Activated CD4-positive, alpha-beta T cell treated with anti-CD3 and anti-CD28 coated beads, Interleukin-2, amount 10 ng/mL, durations not matched to agents 24 days and 14 days (primary cell): ENCODE data around the gene CREB3L4. TPM values are rescaled to one million over a fixed set of nuclear protein-coding genes. Genes with fewer than 3 reads are reported as not detected.

ENCODE experiments used
- DNase-seq: peaks from one replicate; pipeline ENCODE4 v3.0.0; 2022
- H3K27ac Mint-ChIP-seq: one replicate; pipeline ENCODE4 v1.8.0; 2022; ENCODE audit warnings: mild to moderate bottlenecking, mixed read lengths
- H3K27me3 Mint-ChIP-seq: one replicate; pipeline ENCODE4 v1.8.0; 2022; ENCODE audit warnings: mixed read lengths
- H3K36me3 Mint-ChIP-seq: one replicate; pipeline ENCODE4 v1.8.0; 2022; ENCODE audit warnings: low read depth, mild to moderate bottlenecking, mixed read lengths
- H3K4me1 Mint-ChIP-seq: one replicate; pipeline ENCODE4 v1.8.0; 2021; ENCODE audit warnings: mixed read lengths
- H3K4me3 Mint-ChIP-seq: one replicate; pipeline ENCODE4 v1.8.0; 2022; ENCODE audit warnings: mild to moderate bottlenecking, moderate library complexity, mixed read lengths
- H3K9me3 Mint-ChIP-seq: one replicate; pipeline ENCODE4 v1.8.0; 2021; ENCODE audit warnings: mixed read lengths
- intact Hi-C: fragments of 100-400 bp; cut with micrococcal nuclease; formaldehyde crosslinking; loops from one replicate; pipeline ENCODE4 v1.15.1; 2023
- total RNA-seq: library from RNA; stranded (reverse); gene quantifications from 2 replicates; pipeline ENCODE4 v1.2.3, GENCODE V29; 2022

The CREB3L4 gene
- total RNA-seq, 1 donor from 2014 or later: 8.3 TPM

DNA sequence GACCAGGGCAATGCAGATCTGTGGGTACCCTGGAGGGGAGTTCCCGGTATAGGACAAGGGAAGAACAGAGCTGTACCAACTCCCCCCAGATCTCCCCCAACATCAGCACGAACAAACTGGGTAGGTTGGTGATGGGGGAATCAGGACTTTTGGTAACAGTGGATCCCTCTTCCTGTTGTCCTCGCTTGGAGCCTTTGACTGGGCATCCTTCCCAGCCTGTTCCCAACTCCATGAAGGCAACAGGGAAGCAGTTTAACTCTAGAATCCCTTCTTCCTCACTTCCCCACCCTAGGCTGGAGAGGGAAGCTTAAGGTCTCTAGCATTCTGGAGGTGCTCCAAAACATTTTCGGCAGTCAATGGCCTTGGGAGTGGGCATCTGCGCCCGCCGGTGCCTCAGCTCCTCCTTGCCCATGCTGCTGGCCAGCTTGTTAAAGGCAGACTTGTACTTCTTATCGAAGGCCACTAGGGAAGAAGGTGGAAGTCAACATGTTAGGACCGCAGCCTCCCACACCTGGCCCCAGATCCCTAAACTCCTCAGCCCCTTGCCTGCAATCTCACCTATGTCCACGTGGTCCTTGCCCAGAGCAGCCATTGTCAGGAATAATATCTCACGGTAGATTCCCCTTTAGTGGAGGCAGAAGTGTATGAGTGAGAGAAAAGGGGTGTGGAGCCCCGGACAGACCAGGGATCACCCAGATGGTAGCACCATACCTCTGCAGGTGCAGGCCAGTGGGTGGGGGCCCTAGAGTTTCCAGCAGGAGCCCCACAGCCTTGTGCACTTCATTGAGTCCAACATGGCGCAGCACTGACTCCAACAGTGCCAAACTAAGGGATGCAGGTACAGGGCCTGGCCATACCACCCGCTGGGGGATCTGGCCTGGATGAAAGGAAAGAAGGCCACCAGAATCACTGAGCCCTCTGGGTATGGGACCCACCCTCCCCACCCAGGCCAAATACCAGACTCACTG, 37.4 kb upstream of the CREB3L4 start:
- no peaks in the 10 kb centered on the region for H3K9me3 Mint-ChIP-seq
- peaks cover 7% of the 10 kb centered on the region for H3K4me1 Mint-ChIP-seq
- no peak overlapping the region for H3K4me3 Mint-ChIP-seq
- H3K36me3 Mint-ChIP-seq: peaks cover 49% of the 10 kb centered on the region
- H3K27ac Mint-ChIP-seq: no peak overlapping the region
- intact Hi-C loops: no loop called here
- no peak for DNase-seq
- no peaks in the 10 kb centered on the region for H3K27me3 Mint-ChIP-seq

DNA sequence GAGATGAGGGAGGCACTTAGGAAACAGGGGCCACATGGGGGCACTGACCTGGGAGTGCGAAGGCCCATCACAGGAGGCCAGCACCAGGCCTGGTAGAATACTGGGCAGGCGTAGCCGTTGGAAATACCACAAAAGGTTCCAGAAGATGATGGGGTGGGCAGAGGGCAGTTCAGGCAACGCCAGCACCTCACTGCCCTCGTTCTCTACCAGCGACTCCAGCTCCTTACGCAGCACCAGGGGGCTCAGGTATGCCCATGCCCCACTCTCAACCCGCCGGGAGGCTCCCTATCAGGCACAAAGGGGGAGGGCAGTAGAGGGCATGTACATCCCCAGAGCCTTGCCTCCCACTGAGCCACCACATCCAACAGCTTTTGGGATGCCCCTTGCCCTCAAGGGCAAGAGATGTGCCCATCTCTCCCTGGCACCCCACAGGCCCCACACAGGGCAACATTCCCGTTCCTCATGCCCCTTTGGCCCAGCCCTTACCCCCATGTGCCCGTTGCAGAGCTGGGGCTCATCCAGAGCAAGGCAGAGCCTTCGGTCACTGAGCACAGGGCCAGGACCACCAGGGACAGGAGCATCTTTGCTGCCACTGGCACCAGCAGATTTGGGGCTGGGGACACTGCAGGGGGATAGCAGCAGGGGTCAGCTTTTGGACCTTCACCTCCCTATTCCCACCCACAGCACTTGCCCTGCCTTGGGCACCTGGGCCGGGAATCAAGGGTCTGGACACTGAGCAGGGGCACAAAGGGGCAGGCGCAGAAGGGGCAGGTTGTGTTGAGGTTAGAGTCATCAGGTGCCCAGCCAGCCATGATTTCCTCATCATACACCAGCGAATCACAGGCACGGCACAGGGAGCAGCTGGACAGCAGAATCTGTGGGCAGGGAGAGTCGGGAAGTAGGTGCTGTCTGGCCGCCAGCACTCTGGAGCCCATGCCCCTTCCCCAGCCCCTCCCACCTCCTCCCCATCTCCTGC, 35.3 kb upstream of the CREB3L4 start:
- H3K4me3 Mint-ChIP-seq: no peak overlapping the region
- peaks cover 69% of the 10 kb centered on the region for H3K36me3 Mint-ChIP-seq
- no peak for DNase-seq
- no peaks in the 10 kb centered on the region for H3K9me3 Mint-ChIP-seq
- peaks cover 7% of the 10 kb centered on the region for H3K4me1 Mint-ChIP-seq
- intact Hi-C loops: no loop called here
- no peaks in the 10 kb centered on the region for H3K27me3 Mint-ChIP-seq
- H3K27ac Mint-ChIP-seq: no peak overlapping the region

DNA sequence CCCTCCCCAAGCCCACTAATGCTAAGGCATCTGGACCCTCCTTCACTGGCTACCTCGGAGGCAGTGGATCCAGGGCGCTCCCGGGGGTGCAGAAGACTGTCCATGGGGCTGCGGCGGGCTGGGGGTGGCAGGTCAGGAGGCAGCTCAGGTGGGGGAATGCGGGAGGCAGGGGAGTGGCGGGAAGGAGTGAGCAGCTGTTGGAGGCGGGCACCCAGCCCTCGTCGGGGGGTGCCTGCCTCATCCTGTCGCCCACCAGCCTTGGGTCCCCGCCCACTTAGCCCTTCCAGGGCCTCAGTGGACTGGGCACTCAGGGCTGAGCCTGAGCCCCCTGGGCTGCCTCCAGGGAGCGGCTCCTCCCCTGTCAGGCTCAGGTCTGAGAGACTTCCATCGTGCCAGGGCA, 34.3 kb upstream of the CREB3L4 start:
- Mint-ChIP-seq H3K4me3 (no peak overlapping the region), H3K27me3 (no peaks in the 10 kb centered on the region), H3K9me3 (no peaks in the 10 kb centered on the region), H3K36me3 (peaks cover 69% of the 10 kb centered on the region), H3K27ac (no peak overlapping the region), H3K4me1 (peaks cover 4% of the 10 kb centered on the region)
- no peak for DNase-seq
- intact Hi-C loops: no loop called here

DNA sequence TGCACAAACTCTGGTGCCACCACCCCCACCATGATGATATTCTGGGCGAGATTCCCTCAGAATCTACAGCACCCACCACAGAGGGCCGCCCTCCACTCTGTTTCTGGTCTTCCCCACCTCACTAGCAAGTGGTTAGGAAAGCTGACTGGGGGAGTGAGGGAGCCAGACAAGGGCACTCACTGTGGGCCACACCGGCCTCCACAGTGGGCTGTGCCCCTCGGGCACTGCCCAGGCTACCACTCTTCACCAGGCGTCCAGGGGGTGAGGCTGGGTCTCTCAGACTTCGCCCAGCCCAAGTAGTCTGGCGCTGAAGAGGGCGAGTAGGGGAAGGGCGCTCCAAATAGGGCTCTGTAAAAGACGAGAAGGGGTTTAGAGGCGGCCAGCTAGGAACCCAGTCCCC, 33.7 kb upstream of the CREB3L4 start:
- Mint-ChIP-seq H3K4me3 (no peak overlapping the region), H3K27me3 (no peaks in the 10 kb centered on the region), H3K27ac (no peak overlapping the region), H3K36me3 (peaks cover 68% of the 10 kb centered on the region), H3K4me1 (peaks cover 3% of the 10 kb centered on the region), H3K9me3 (no peaks in the 10 kb centered on the region)
- intact Hi-C loops: no loop called here
- DNase-seq: no peak

DNA sequence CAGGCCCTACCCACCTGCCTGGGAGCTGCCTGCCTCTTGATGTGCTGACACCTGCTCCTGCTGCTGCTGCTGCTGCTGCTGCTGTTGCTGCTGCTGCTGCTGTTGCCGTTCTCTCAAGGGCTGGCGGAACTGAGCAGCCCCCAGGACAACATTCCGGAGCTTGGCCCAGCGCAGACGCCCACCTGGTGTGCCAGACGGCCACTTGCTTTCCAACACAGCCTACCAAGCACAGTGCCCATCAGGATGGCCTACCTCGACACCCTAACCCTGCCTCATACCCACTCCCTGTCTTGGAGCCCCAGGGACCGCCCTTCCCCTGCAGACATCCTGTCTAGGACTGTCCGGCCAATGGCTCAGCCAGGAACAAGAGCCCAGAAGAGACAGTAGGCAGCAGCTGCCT, 33.0 kb upstream of the CREB3L4 start:
- intact Hi-C loops: no loop called here
- Mint-ChIP-seq H3K36me3 (peaks cover 70% of the 10 kb centered on the region), H3K4me3 (no peak overlapping the region)

DNA sequence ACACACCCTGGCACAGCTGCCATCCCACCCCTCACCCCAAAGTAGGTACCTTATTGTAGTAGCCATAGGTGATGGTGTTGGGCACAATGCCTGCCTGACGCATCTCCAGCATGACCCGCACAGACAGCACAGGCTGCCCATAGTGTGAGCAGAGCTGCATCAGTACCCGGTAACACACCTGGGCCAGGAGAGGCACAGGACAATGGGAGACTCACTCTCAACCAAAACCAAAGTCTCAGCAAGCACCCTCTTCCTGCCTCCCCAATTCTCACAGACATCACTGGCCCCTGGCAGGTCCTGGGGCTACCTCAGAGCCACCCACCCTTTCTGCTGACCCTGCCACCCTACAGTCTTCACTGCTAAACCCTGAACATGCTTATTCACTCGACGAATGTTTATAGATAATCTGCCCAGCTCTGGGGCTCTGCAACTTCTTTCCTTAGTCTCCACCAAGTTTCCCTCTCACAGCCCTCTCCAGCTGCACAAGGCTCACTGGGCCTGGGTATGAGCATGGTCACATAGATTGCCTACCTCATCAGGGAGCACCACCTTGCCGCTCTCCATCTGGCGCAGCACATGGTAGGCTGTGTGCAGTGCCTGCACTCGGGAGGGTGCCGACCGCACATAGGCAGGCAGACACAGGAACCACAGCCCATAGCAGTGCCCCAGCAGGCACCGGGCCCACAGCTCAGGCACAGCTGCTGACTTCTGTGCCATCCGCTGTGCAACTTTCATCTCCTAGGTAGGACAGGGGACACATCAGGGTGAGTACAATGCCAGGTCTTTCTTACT, 31.5 kb upstream of the CREB3L4 start:
- no peak for DNase-seq
- Mint-ChIP-seq H3K4me3 (no peak overlapping the region), H3K36me3 (peaks cover 75% of the 10 kb centered on the region), H3K9me3 (no peaks in the 10 kb centered on the region), H3K27ac (no peak overlapping the region), H3K27me3 (no peaks in the 10 kb centered on the region), H3K4me1 (peaks cover 2% of the 10 kb centered on the region)
- intact Hi-C loops: no loop called here

More for the DNA sequence above, 33.0 kb upstream of the CREB3L4 start:
- Mint-ChIP-seq H3K27ac (no peak overlapping the region), H3K4me1 (no peaks in the 10 kb centered on the region), H3K9me3 (no peaks in the 10 kb centered on the region), H3K27me3 (no peaks in the 10 kb centered on the region)
- no peak for DNase-seq

DNA sequence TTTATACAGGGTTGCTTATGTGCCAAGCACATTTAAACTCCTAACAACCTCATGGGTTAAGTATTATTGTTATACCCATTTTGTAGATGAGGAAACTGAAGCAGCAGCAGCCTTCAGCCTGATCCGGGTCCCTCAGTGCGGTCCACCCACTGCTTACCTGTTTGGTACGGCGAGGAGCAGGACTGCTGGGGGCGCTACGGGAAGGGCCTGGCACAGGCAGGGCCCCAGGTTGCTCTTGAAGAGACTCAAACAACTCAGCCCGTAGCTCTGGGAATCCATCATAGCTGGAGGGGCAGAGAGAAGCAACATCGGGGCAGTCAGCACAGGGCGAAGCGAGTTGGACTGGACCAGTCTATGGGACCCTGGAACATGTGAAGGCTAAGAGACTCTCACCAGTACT, 30.4 kb upstream of the CREB3L4 start:
- H3K4me3 Mint-ChIP-seq: no peak overlapping the region
- DNase-seq: no peak
- H3K36me3 Mint-ChIP-seq: peaks cover 80% of the 10 kb centered on the region
- H3K27me3 Mint-ChIP-seq: no peaks in the 10 kb centered on the region
- peaks cover 2% of the 10 kb centered on the region for H3K4me1 Mint-ChIP-seq
- intact Hi-C loops: no loop called here
- H3K9me3 Mint-ChIP-seq: no peaks in the 10 kb centered on the region
- no peak overlapping the region for H3K27ac Mint-ChIP-seq

DNA sequence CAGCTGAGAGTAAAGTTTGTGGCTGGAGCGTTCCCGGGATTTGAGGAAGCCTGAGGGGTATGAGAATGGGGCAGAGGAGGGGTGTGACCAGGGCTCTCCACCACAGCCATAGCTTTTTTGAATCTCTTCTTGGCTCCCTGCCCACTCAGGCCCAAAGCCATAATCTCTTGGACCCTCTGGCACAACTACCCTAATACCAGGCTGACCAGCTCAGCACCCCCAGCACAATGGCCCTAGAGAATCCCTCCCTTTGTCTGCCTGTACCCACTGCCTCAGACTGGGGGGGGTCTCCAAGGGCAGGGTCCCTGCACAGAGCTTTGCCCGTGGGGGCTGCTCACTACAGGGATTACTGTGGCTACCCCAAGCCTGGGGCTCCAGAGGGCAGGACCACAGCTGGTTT, 28.7 kb upstream of the CREB3L4 start:
- intact Hi-C loops: no loop called here
- Mint-ChIP-seq H3K4me3 (no peak overlapping the region), H3K9me3 (no peaks in the 10 kb centered on the region), H3K36me3 (peaks cover 80% of the 10 kb centered on the region), H3K27ac (no peak overlapping the region), H3K27me3 (no peaks in the 10 kb centered on the region), H3K4me1 (peaks cover 11% of the 10 kb centered on the region)
- no peak for DNase-seq

DNA sequence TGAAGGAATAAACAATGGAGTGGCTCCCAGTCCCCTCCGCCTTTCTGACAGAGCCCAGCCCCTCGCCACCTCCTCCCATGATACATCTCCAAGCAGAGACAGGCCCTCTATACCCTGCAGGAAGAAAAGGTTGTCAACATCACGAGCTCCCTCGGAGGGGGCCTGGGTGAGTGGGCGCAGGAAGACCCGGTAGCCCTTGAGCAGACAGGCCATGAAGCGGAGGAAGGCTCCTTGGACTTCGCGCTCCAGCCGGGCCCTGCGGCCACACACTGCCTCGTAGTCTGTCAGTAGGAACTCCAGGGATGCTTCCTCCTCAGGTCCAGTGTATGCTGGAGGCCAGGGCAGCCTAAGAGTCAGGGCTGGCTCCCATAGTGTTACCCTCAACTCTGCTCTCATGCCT, 28.2 kb upstream of the CREB3L4 start:
- Mint-ChIP-seq H3K27ac (no peak overlapping the region), H3K9me3 (no peaks in the 10 kb centered on the region), H3K4me3 (no peak overlapping the region), H3K27me3 (no peaks in the 10 kb centered on the region), H3K36me3 (peaks cover 76% of the 10 kb centered on the region), H3K4me1 (peaks cover 13% of the 10 kb centered on the region)
- DNase-seq: no peak
- intact Hi-C loops: no loop called here

DNA sequence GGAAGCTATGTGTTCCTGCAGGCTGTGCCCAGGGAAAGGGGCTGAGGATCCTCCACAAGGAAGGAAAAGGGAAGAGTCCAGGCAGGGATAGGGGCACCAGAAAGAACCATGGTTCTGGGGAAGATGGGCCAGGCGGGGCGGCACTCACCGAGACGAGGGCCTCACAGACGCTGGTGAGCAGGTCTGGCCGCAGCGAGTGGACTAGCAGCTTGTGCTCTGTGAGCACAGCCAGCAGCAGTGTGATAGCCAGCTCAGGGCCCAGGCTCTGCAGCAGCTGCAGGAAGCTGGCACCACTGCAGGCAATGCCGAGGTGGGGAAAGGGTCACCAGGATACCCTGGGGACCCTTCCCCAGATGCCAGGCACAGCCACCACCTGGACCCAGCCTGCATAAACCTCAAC, 26.9 kb upstream of the CREB3L4 start:
- H3K36me3 Mint-ChIP-seq: peaks cover 75% of the 10 kb centered on the region

DNA sequence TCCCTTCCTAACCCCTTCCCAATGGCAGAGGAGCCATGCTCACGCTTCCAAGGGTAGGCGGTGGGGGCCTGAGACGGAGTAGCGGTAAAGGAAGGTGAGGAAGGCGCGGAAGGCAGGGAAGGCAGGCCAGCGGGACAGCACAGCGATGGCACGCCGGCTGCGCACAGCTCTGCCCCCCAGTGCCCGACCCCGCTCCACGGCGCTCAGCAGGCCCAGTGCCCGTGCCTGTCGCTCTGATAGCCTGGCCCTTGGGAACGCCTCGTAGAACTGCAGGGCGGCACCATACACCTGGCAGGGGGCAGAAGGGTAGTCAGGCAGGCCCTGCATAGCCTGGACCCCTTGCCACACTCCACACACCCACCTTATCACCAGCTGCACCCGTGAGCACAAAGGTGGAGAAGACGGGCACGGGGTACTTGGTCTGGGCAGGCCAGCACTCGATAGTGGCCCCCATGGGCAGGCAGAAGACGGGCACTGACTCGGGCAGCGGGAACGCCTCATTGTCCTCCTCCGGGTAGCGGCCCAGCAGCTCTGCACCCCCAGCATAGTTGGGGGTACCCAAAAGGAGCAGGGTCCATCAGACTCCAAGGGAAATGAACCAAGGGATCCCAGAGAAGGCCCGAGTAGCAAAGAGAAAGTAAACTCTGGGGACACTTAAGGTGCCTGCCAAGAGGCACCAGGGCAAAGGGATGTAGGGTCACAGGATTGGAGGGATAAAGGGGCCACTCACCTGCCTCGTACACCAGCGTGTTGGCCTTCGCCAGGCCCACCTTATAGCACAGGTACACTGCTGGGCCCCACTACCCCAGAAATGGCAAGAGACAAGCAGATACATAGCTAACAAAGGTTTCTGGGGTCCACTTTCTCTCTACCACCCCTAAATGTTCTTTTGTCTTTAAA, 25.6 kb upstream of the CREB3L4 start:
- H3K4me1 Mint-ChIP-seq: peaks cover 25% of the 10 kb centered on the region
- H3K9me3 Mint-ChIP-seq: no peaks in the 10 kb centered on the region
- DNase-seq: no peak
- H3K36me3 Mint-ChIP-seq: peaks cover 67% of the 10 kb centered on the region
- intact Hi-C loops: no loop called here
- no peak overlapping the region for H3K4me3 Mint-ChIP-seq
- no peaks in the 10 kb centered on the region for H3K27me3 Mint-ChIP-seq
- H3K27ac Mint-ChIP-seq: no peak overlapping the region

More for the DNA sequence above, 26.9 kb upstream of the CREB3L4 start:
- intact Hi-C loops: no loop called here
- H3K9me3 Mint-ChIP-seq: no peaks in the 10 kb centered on the region
- DNase-seq: no peak
- H3K4me3 Mint-ChIP-seq: no peak overlapping the region
- H3K4me1 Mint-ChIP-seq: peaks cover 20% of the 10 kb centered on the region
- peak overlapping the region; percentile 12 for H3K27ac Mint-ChIP-seq
- no peaks in the 10 kb centered on the region for H3K27me3 Mint-ChIP-seq

DNA sequence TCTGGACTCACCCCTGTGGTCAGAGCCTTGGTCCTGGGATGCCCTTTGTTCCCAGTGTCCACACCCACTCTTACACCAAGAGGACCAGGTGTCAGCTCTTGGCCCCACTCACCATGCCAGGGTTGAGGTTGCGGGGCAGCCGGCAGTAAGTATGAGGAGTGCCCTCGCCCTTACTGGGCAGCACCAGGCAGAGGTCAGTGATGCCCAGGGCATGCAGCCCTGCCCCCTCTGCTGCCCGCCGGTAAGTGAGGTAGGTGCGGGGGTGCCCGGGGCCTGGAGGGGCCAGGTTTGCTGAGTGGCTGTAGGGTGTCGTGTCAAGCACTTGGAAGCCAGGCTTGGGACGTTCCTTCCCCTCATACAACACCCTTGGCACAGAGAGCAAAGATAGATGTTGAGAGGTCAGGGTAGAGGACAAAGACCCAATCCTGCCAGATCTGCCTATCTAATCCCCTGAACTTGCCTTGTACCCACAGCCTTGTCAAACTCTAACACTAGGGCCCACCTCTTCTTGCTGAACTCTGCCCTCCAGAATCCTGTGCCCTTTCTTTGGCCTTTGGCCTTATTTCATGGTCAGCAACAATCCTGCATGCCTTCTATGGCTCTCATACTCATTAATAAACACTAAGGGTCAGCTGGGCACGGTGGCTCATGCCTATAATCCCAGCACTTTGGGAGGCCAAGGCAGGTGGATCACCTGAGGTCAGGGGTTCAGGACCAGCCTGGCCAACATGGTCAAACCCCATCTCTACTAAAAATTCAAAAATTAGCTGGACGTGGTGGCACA, 24.7 kb upstream of the CREB3L4 start:
- Mint-ChIP-seq H3K4me1 (peaks cover 28% of the 10 kb centered on the region), H3K9me3 (no peaks in the 10 kb centered on the region), H3K27me3 (no peaks in the 10 kb centered on the region), H3K36me3 (peaks cover 60% of the 10 kb centered on the region), H3K4me3 (peak overlapping the region; percentile 26), H3K27ac (peak overlapping the region; percentile 48)
- no peak for DNase-seq
- intact Hi-C loops: no loop called here
